Common myeloid progenitor, CD34-positive (primary cell): ENCODE measurements around the gene TRIP4.
"Not testable (repeated sequence)": the region's sequence is repeated elsewhere in the genome, so short reads cannot be mapped to it uniquely, and the experiment has no call there.

Source experiments
- CTCF ChIA-PET: fragments of 350-600 bp; sonication (Branson Sonifier 250); formaldehyde crosslinking; loops from one replicate; lab custom pipeline; 2021; ENCODE audit warnings: antibody characterized with exemption; lab: Charles Lee
- POLR2A ChIA-PET: fragments of 350-600 bp; sonication (Branson Sonifier 250); formaldehyde crosslinking; loops from one replicate; lab custom pipeline; 2021; ENCODE audit warnings: antibody characterized with exemption; lab: Charles Lee
- DNase-seq, 3 donors: peaks; one replicate each; pipeline versions ENCODE4 v3.0.0 to v3.0.0-alpha.2; 2013
- H3K27ac ChIP-seq, 2 experiments: 1 replicate in 1 of 2; 2 replicates in 1 of 2; pipeline ENCODE4 v1.7.0; 2013; ENCODE audit warnings: inconsistent platforms in 2 of 2, low read length in 2 of 2, mild to moderate bottlenecking in 2 of 2, low read depth in 1 of 2, moderate library complexity in 1 of 2; ENCODE audit not compliant: severe bottlenecking in 2 of 2, insufficient read depth in 1 of 2, poor library complexity in 1 of 2
- H3K27me3 ChIP-seq, 5 experiments: replicated peaks in 2 of 5; 1 replicate in 3 of 5; 2 replicates in 2 of 5; pipeline versions ENCODE4 v1.6.1 to v1.7.0; 2013; ENCODE audit warnings: low read length in 4 of 5, mild to moderate bottlenecking in 2 of 5, moderate library complexity in 2 of 5, inconsistent platforms in 1 of 5; ENCODE audit not compliant: insufficient read depth in 5 of 5, control insufficient read depth in 4 of 5
- H3K36me3 ChIP-seq, 4 experiments: 1 replicate in 2 of 4; 2 replicates in 2 of 4; pipeline versions ENCODE4 v1.6.1 to v1.7.0; 2013; ENCODE audit warnings: low read length in 3 of 4, control low read depth in 1 of 4, mild to moderate bottlenecking in 1 of 4; ENCODE audit not compliant: control insufficient read depth in 4 of 4, insufficient read depth in 4 of 4
- H3K4me1 ChIP-seq, 4 experiments: 1 replicate in 3 of 4; 2 replicates in 1 of 4; pipeline versions ENCODE4 v1.6.1 to v1.7.1; 2013; ENCODE audit warnings: low read length in 3 of 4, mild to moderate bottlenecking in 3 of 4, control low read depth in 1 of 4, inconsistent platforms in 1 of 4, moderate library complexity in 1 of 4; ENCODE audit not compliant: control insufficient read depth in 4 of 4, insufficient read depth in 4 of 4; ENCODE audit errors: control extremely low read depth in 1 of 4
- H3K4me3 ChIP-seq, 7 experiments: 1 replicate in 4 of 7; 2 replicates in 3 of 7; pipeline versions ENCODE4 v1.5.1 to v1.7.0; 2013; ENCODE audit warnings: mild to moderate bottlenecking in 7 of 7, low read length in 6 of 7, moderate library complexity in 6 of 7, inconsistent platforms in 2 of 7, low read depth in 2 of 7, control low read depth in 1 of 7; ENCODE audit not compliant: insufficient read depth in 4 of 7, control insufficient read depth in 1 of 7; ENCODE audit errors: extremely low read depth in 1 of 7
- H3K9me3 ChIP-seq, 5 experiments: 1 replicate in 4 of 5; 2 replicates in 1 of 5; pipeline versions ENCODE4 v1.6.1 to v1.7.1; 2013; ENCODE audit warnings: low read length in 4 of 5, mild to moderate bottlenecking in 2 of 5, inconsistent platforms in 1 of 5, low read depth in 1 of 5, moderate library complexity in 1 of 5; ENCODE audit not compliant: control insufficient read depth in 4 of 5, insufficient read depth in 2 of 5; ENCODE audit errors: control extremely low read depth in 1 of 5
- WGBS: methylation state at CpG from one replicate; pipeline ENCODE4 v1.1.5; 2013; ENCODE audit not compliant: insufficient coverage; 5-methylcytosine and 5-hydroxymethylcytosine counted together

The TRIP4 gene

DNA sequence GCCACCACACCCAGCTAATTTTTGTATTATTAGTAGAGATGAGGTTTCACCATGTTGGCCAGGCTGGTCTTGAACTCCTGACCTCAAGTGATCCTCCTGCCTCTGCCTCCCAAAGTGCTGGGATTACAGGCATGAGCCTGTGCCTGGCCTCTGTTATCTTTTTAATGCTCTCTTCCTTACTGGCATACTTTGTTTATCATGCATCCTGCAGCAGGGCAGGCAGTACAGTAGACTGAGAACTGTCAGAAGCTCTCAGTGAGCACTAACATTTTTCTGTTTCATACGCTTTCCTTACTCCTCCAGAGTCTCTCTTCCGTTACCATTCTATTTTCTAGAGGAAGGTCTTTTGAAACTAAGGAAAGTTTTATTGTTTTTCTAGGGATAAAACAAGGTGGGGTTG lies 108.3 kb downstream of the TRIP4 start:
- H3K27me3 ChIP-seq, H3K9me3 ChIP-seq, CTCF ChIA-PET, H3K27ac ChIP-seq, H3K4me3 ChIP-seq: not testable (repeated sequence)
- DNase-seq = peak in 1 of 3 donors; percentile 55
- POLR2A ChIA-PET = interaction anchor here (0.6 kb wide), 1 partner anchor 56 kb away, joined by 3 read pairs; no protein-coding TSS in a partner anchor
- peaks cover 0 to 15% (median 6%) of the 10 kb centered on the region in 4 experiments for H3K4me1 ChIP-seq
- H3K36me3 ChIP-seq = peaks cover 2 to 42% (median 26%) of the 10 kb centered on the region in 4 experiments
- WGBS = no CpG with 5 or more reads among the region's 2 CpGs

DNA sequence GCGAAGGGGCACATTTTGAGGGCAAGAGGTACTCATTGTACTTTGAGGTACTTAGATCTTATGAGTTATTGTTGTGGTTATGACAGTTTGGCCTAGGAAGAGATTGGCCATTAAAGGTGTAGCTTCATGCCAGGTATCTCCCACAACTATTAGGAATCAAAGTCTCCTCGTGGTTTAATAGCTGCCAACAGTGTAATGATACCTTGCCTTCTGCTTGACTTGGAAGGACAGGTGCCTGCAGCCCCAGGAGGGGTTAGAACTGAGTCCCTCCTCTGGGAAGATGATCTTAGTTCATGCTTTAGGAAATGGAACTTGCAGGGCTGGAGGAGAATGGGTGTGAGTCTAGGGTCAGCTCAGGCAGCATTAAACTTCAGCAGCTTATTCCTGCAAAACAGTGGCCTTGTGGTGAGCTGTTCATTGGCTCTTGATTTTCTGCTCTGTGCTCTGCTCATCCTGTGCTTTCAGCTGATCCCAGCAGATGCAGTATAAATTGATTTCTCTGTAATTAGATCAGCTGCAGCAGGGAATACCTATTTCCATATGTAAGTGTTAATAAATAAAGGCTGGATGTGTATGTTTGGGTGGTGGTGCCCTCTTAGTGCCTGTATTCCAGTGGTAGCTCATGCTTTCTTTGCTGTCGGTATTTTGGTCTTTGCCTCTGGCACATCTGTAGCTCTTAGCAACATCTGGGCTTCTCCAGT lies 113.2 kb downstream of the TRIP4 start:
- ChIA-PET POLR2A (no interaction called here), CTCF (interaction anchor here (1.0 to 1.3 kb wide), 4 partner anchors 7 to 34 kb away, joined by 3 to 6 read pairs (median 3); no protein-coding TSS in a partner anchor)
- Histone ChIP-seq H3K36me3 (peaks cover 2 to 58% (median 30%) of the 10 kb centered on the region in 4 experiments), H3K9me3 (no peaks in the 10 kb centered on the region), H3K27ac (no peak overlapping the region), H3K27me3 (no peaks in the 10 kb centered on the region), H3K4me3 (no peak overlapping the region), H3K4me1 (peaks cover 25 to 50% (median 33%) of the 10 kb centered on the region in 4 experiments)
- 63% methylated on average over 3 of the region's 3 CpGs for WGBS
- no peak for DNase-seq

DNA sequence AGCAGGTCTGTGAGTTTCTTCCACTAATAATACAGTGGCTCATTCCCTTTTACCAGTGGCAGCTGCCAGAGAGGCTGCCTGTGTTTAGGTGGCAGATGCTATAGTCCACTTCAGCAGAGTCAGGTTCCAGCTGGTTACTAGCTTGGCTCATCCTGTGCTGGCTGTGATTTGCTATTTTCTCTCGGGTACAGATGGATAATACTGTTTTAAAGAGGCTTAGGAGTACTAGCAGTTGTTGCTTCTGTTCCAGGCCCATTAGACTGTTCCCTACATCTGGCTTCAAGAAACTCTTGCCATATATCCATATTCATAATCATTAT lies 113.7 kb downstream of the TRIP4 start:
- no peak for DNase-seq
- 60% methylated on average over 1 of the region's 1 CpG for WGBS
- peaks cover 25 to 47% (median 32%) of the 10 kb centered on the region in 4 experiments for H3K4me1 ChIP-seq

DNA sequence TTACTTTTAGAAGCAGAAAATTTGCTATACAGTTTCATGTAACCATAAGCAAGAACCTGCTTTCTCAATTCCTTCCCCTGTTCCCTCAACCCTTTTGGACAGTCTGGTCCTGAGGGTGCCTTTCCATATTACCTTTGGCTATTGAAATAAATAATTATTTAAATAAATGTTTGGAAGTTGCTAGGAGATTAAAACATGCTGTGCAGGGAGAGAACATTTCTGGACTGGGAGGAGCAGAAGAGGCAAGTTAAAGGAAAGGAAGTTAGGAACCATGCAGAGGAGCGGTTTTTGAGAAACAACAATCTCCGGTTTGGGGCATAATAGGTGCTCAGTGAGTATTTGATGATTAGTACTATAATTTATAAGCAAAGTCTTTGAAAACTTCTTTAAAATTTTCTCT lies 114.5 kb downstream of the TRIP4 start:
- H3K27ac ChIP-seq = peak overlapping the region in 1 of 2 experiments; percentile 72
- H3K36me3 ChIP-seq = peaks cover 2 to 57% (median 27%) of the 10 kb centered on the region in 4 experiments
- H3K4me1 ChIP-seq = peaks cover 27 to 52% (median 37%) of the 10 kb centered on the region in 4 experiments
- DNase-seq = peak in 1 of 3 donors; percentile 14
- no CpG with 5 or more reads among the region's 2 CpGs for WGBS
- no peaks in the 10 kb centered on the region for H3K27me3 ChIP-seq
- ChIA-PET CTCF (interaction anchor here (1.4 kb wide), 1 partner anchor 178 kb away, joined by 3 read pairs; no protein-coding TSS in a partner anchor), POLR2A (no interaction called here)
- no peaks in the 10 kb centered on the region for H3K9me3 ChIP-seq
- peak overlapping the region in 1 of 7 experiments; percentile 66 for H3K4me3 ChIP-seq

More for the DNA sequence above, 113.7 kb downstream of the TRIP4 start:
- Histone ChIP-seq H3K36me3 (peaks cover 2 to 58% (median 28%) of the 10 kb centered on the region in 4 experiments), H3K4me3 (no peak overlapping the region), H3K9me3 (no peaks in the 10 kb centered on the region), H3K27ac (peak overlapping the region in 1 of 2 experiments; percentile 72), H3K27me3 (no peaks in the 10 kb centered on the region)
- CTCF ChIA-PET = interaction anchor here (1.0 to 1.3 kb wide), 3 partner anchors 12 to 34 kb away, joined by 3 to 6 read pairs (median 3); no protein-coding TSS in a partner anchor
- POLR2A ChIA-PET = interaction anchor here (0.5 kb wide), 1 partner anchor 50 kb away, joined by 3 read pairs; no protein-coding TSS in a partner anchor

DNA sequence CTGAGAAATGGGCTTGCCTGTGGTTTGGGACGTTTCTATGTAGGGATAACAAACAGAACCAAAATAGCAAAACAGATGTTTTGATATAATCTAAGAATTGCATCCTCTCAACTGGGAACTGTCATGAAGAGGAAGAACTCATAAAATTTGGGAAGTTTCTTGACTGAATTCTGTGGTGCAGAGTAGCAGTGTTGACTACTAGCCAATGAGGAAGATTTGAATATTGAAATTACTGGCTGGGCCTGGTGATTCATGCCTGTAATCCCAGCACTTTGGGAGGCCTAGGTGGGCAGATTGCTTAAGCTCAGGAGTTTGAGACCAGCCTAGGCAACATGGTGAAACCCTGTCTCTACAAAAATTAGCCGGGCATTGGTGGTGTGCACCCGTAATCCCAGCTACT lies 114.9 kb downstream of the TRIP4 start:
- CTCF ChIA-PET = interaction anchor here (1.3 to 1.4 kb wide), 2 partner anchors 8 to 178 kb away, joined by 3 read pairs; no protein-coding TSS in a partner anchor
- WGBS = 100% methylated on average over 2 of the region's 3 CpGs
- H3K27me3 ChIP-seq = no peaks in the 10 kb centered on the region
- DNase-seq = peak in 2 of 3 donors; percentile 32 to 34
- peaks cover 2 to 54% (median 25%) of the 10 kb centered on the region in 4 experiments for H3K36me3 ChIP-seq
- H3K9me3 ChIP-seq = no peaks in the 10 kb centered on the region
- H3K27ac ChIP-seq = peak overlapping the region in 1 of 2 experiments; percentile 72
- peaks cover 27 to 56% (median 41%) of the 10 kb centered on the region in 4 experiments for H3K4me1 ChIP-seq
- POLR2A ChIA-PET = no interaction called here
- peak overlapping the region in 3 of 7 experiments; percentile 38 to 66 (median 54) for H3K4me3 ChIP-seq

DNA sequence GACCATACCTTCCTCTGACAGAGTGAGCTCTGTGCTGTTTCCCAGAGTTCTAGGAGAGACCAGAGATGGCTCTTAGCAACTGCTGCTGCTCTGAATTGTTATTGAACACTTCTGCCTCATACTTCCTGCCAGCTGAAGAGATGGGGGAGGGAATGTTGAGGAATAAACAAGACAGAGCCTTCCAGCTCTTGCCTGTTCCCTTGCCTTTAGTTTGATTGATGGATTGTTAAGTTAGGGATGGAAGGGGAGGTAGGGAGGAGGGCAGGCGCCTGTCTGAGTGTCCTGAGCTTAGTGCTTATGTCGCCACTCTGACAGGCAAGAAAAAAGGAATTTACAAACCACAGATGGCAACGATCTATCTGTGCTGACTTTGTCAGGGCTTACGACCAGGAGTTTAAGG lies 115.6 kb downstream of the TRIP4 start:
- H3K4me1 ChIP-seq = peaks cover 32 to 62% (median 45%) of the 10 kb centered on the region in 4 experiments
- ChIA-PET POLR2A (interaction anchor here (0.6 kb wide), 1 partner anchor 52 kb away, joined by 3 read pairs; no protein-coding TSS in a partner anchor), CTCF (interaction anchor here (0.9 to 2.1 kb wide), 9 partner anchors 8 to 177 kb away, joined by 3 to 9 read pairs (median 3); no protein-coding TSS in a partner anchor)
- 0% methylated on average over 2 of the region's 4 CpGs for WGBS
- H3K9me3 ChIP-seq = no peaks in the 10 kb centered on the region
- no peaks in the 10 kb centered on the region for H3K27me3 ChIP-seq
- peak in 1 of 3 donors; percentile 30 for DNase-seq
- H3K36me3 ChIP-seq = peaks cover 2 to 54% (median 25%) of the 10 kb centered on the region in 4 experiments
- H3K27ac ChIP-seq = peak overlapping the region in 1 of 2 experiments; percentile 72
- H3K4me3 ChIP-seq = peak overlapping the region in 4 of 7 experiments; percentile 38 to 66 (median 58)
